Suprapubic skin (tissue), 4 donors: ENCODE results near the gene EMILIN1.

ENCODE experiments used
- EP300 ChIP-seq: sonication (generic); formaldehyde crosslinking; IDR thresholded peaks from one replicate; pipeline ENCODE4 v1.6.1; 2017; ENCODE audit warnings: antibody characterized with exemption
- POLR2A ChIP-seq, 2 donors: fragments of 450-650 bp; IDR thresholded peaks; one replicate each; pipeline ENCODE4 v1.6.1; 2017; ENCODE audit warnings: antibody characterized with exemption in 2 of 2, mild to moderate bottlenecking in 2 of 2, moderate library complexity in 2 of 2
- POLR2AphosphoS5 ChIP-seq, 3 donors: sonication (generic); formaldehyde crosslinking; IDR thresholded peaks; one replicate each; pipeline ENCODE4 v1.6.1; 2017; ENCODE audit warnings: antibody characterized with exemption in 3 of 3
- TF ChIP-seq, protein P1 (sequence below), 2 donors: fragments of 200-600 bp in 1 of 2; fragments of 450-650 bp in 1 of 2; sonication (generic) in 1 of 2; IDR thresholded peaks; one replicate each; pipeline ENCODE4 v1.5.1; 2016 to 2019; ENCODE audit warnings: antibody characterized with exemption in 2 of 2, mild to moderate bottlenecking in 1 of 2, moderate library complexity in 1 of 2

DNA sequence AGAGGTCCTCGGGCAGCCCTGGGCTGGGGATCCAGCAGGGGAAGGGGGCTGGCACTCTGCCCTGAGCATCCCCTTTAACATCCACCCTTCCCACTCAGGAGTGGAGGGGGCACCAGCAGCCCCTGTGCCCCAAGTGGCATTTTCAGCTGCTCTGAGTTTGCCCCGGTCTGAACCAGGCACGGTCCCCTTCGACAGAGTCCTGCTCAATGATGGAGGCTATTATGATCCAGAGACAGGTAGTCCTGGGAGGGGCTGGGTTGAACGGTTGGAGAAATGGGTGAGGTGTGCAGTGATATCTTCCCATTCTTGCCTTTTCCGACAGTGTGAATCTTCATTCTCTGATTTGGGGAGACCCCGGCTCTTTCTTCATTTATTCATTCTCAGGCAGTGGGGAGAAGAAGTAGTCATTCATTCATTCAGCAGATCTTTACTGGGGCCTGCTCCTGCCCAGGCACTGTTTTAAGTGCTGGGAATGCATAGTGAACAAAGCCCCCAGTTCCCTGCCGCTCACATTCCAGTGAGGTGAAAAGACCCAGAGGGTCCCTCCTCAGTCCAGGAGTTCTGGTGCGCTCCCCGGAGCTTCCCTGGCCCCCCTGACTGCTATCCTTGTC is 6.8 kb downstream of the EMILIN1 start:
- TF ChIP-seq, protein P1, sequence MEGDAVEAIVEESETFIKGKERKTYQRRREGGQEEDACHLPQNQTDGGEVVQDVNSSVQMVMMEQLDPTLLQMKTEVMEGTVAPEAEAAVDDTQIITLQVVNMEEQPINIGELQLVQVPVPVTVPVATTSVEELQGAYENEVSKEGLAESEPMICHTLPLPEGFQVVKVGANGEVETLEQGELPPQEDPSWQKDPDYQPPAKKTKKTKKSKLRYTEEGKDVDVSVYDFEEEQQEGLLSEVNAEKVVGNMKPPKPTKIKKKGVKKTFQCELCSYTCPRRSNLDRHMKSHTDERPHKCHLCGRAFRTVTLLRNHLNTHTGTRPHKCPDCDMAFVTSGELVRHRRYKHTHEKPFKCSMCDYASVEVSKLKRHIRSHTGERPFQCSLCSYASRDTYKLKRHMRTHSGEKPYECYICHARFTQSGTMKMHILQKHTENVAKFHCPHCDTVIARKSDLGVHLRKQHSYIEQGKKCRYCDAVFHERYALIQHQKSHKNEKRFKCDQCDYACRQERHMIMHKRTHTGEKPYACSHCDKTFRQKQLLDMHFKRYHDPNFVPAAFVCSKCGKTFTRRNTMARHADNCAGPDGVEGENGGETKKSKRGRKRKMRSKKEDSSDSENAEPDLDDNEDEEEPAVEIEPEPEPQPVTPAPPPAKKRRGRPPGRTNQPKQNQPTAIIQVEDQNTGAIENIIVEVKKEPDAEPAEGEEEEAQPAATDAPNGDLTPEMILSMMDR (IDR thresholded peaks at IDR 0.05): no peak
- TF ChIP-seq POLR2A (IDR thresholded peaks at IDR 0.05) (no peak), POLR2AphosphoS5 (IDR thresholded peaks at IDR 0.05) (no peak), EP300 (no peak)
